HEK293 (cell line): Measurements from ENCODE around the gene UBAC2.

ENCODE experiments used
- ELK4 ChIP-seq: IDR thresholded peaks from 2 replicates; pipeline ENCODE4 v1.6.1; 2011; ENCODE audit warnings: mild to moderate bottlenecking, low read depth, low read length, borderline replicate concordance
- PRDM2 ChIP-seq: fragments of 450-650 bp; formaldehyde crosslinking; IDR thresholded peaks from 2 replicates; pipeline ENCODE4 v1.5.1; 2016; ENCODE audit warnings: missing biosample characterization, missing genetic modification characterization, borderline replicate concordance
- YY1 ChIP-seq: fragments of 450-650 bp; formaldehyde crosslinking; IDR thresholded peaks from 2 replicates; pipeline ENCODE4 v1.5.1; 2018; ENCODE audit warnings: missing biosample characterization, missing genetic modification characterization
- ZBTB1 ChIP-seq: fragments of 450-650 bp; formaldehyde crosslinking; IDR thresholded peaks from 2 replicates; pipeline ENCODE4 v1.5.1; 2016; ENCODE audit warnings: missing biosample characterization, missing genetic modification characterization
- ZBTB10 ChIP-seq: fragments of 450-650 bp; formaldehyde crosslinking; IDR thresholded peaks from 2 replicates; pipeline ENCODE4 v1.5.1; 2016; ENCODE audit warnings: missing biosample characterization, missing genetic modification characterization
- ZBTB44 ChIP-seq: fragments of 450-650 bp; IDR thresholded peaks from 2 replicates; pipeline ENCODE4 v1.5.1; 2018; ENCODE audit warnings: missing biosample characterization, mild to moderate bottlenecking, missing genetic modification characterization
- ZNF146 ChIP-seq: fragments of 450-650 bp; formaldehyde crosslinking; IDR thresholded peaks from 2 replicates; pipeline ENCODE4 v1.5.1; 2016; ENCODE audit warnings: missing biosample characterization, missing genetic modification characterization
- ZNF23 ChIP-seq: fragments of 450-650 bp; formaldehyde crosslinking; IDR thresholded peaks from 2 replicates; pipeline ENCODE4 v1.5.1; 2016; ENCODE audit warnings: missing biosample characterization, missing genetic modification characterization, borderline replicate concordance
- ZNF302 ChIP-seq: fragments of 450-650 bp; formaldehyde crosslinking; IDR thresholded peaks from 2 replicates; pipeline ENCODE4 v1.5.1; 2016; ENCODE audit warnings: missing biosample characterization, missing genetic modification characterization, low read depth
- ZNF341 ChIP-seq: fragments of 450-650 bp; formaldehyde crosslinking; IDR thresholded peaks from 2 replicates; pipeline ENCODE4; 2016; ENCODE audit warnings: low read depth, missing biosample characterization, missing genetic modification characterization
- ZNF350 ChIP-seq: fragments of 450-650 bp; formaldehyde crosslinking; IDR thresholded peaks from 2 replicates; pipeline ENCODE4 v1.5.0; 2017; ENCODE audit warnings: missing biosample characterization, mild to moderate bottlenecking, missing genetic modification characterization
- ZNF398 ChIP-seq: fragments of 450-650 bp; formaldehyde crosslinking; IDR thresholded peaks from 2 replicates; pipeline ENCODE4 v1.5.1; 2017; ENCODE audit warnings: missing biosample characterization, missing genetic modification characterization
- ZNF488 ChIP-seq: fragments of 450-650 bp; formaldehyde crosslinking; IDR thresholded peaks from 2 replicates; pipeline ENCODE4 v1.5.1; 2016; ENCODE audit warnings: missing biosample characterization, missing genetic modification characterization
- ZNF518A ChIP-seq: fragments of 450-650 bp; formaldehyde crosslinking; conservative IDR thresholded peaks from 2 replicates; pipeline ENCODE4 v1.5.1; 2016; ENCODE audit warnings: low read depth, missing biosample characterization, missing genetic modification characterization
- ZNF600 ChIP-seq: fragments of 450-650 bp; formaldehyde crosslinking; IDR thresholded peaks from 2 replicates; pipeline ENCODE4 v1.5.1; 2016; ENCODE audit warnings: missing biosample characterization, missing genetic modification characterization
- ZNF707 ChIP-seq: fragments of 450-650 bp; formaldehyde crosslinking; IDR thresholded peaks from 2 replicates; pipeline ENCODE4 v1.5.1; 2016; ENCODE audit warnings: missing biosample characterization, missing genetic modification characterization
- ZNF747 ChIP-seq: fragments of 450-650 bp; formaldehyde crosslinking; IDR thresholded peaks from 2 replicates; pipeline ENCODE4 v1.5.1; 2016; ENCODE audit warnings: missing biosample characterization, missing genetic modification characterization
- ZNF791 ChIP-seq: fragments of 450-650 bp; formaldehyde crosslinking; IDR thresholded peaks from 2 replicates; pipeline ENCODE4 v1.5.1; 2016; ENCODE audit warnings: missing biosample characterization, missing genetic modification characterization
- ZNF792 ChIP-seq: fragments of 450-650 bp; formaldehyde crosslinking; IDR thresholded peaks from 2 replicates; pipeline ENCODE4 v1.5.1; 2016; ENCODE audit warnings: missing biosample characterization, missing genetic modification characterization

Gene UBAC2

GRCh38 chr13:99200432-99201167 is at the start of gene UBAC2 (continued):
- no peak for TF ChIP-seq PRDM2 (tag by site-specific recombination)
- TF ChIP-seq ZNF302 (tag by site-specific recombination): no peak
- TF ChIP-seq ZNF518A (tag by site-specific recombination): no peak; the same call in 1 of the 2 replicates
- TF ChIP-seq ZNF23: no peak
- peak; percentile 69; the same call in 1 of the 2 replicates for TF ChIP-seq ZBTB10 (tag by site-specific recombination)
- peak; percentile 31; the same call in 1 of the 2 replicates for TF ChIP-seq ZNF146 (tag by site-specific recombination)
- TF ChIP-seq ZNF792 (tag by site-specific recombination): no peak
- TF ChIP-seq YY1 (tag by site-specific recombination): peak; percentile 87
- no peak for TF ChIP-seq ZNF791 (tag by site-specific recombination)
- TF ChIP-seq ELK4: no peak
- TF ChIP-seq ZNF398 (tag by site-specific recombination): no peak
- no peak for TF ChIP-seq ZNF488 (tag by site-specific recombination)
- peak; percentile 10; the same call in 1 of the 2 replicates for TF ChIP-seq ZNF341 (tag by site-specific recombination)
- no peak for TF ChIP-seq ZNF747 (tag by site-specific recombination)
- no peak for TF ChIP-seq ZBTB1 (tag by site-specific recombination)
- TF ChIP-seq ZNF350 (tag by site-specific recombination): no peak
- 0 out of 2 replicates have a peak, but pooled peaks have one; percentile 46 for TF ChIP-seq ZNF707
- peak; percentile 32; the same call in 1 of the 2 replicates for TF ChIP-seq ZNF600 (tag by site-specific recombination)
- TF ChIP-seq ZBTB44 (tag by site-specific recombination): no peak
